Stimulated activated CD8-positive, alpha-beta memory T cell treated with anti-CD3 and anti-CD28 coated beads, Interleukin-12 subunit alpha, Interleukin-12 subunit beta, amount 100 ng/mL, for 4 hours (primary cell): ENCODE measurements around the gene CFAP70.

Experiments
- DNase-seq: peaks from one replicate; pipeline ENCODE4 v3.0.0-alpha.2; 2020; ENCODE audit warnings: low read depth

The CFAP70 gene

GRCh38 chr10:73215749-73216148, 142.9 kb downstream of the CFAP70 start:
- no peak for DNase-seq

- DNase-seq, result no peak
These were observed 147.4 kb downstream of the CFAP70 start for GRCh38 chr10:73211106-73211811.

GRCh38 chr10:73210395-73211105, 148.1 kb downstream of the CFAP70 start:
- no peak for DNase-seq

GRCh38 chr10:73209705-73210104, 149.0 kb downstream of the CFAP70 start:
- no peak for DNase-seq

GRCh38 chr10:73207883-73208282, 150.8 kb downstream of the CFAP70 start:
- no peak for DNase-seq

GRCh38 chr10:73206385-73206784, 152.3 kb downstream of the CFAP70 start:
- DNase-seq, result no peak

GRCh38 chr10:73205890-73206289, 152.8 kb downstream of the CFAP70 start:
- no peak for DNase-seq

- DNase-seq, result no peak
These were observed 153.6 kb downstream of the CFAP70 start for GRCh38 chr10:73205081-73205480.
